AG04449 (cell line): Measurements from ENCODE around the gene THEM4.

Source experiments
- CTCF ChIA-PET: fragments of 350-600 bp; formaldehyde crosslinking; extraction: SDS; loops from one replicate; lab custom pipeline; 2021; ENCODE audit warnings: antibody characterized with exemption; lab: Yijun Ruan, JAX
- POLR2A ChIA-PET: fragments of 400-600, 350-600 bp; formaldehyde crosslinking; extraction: SDS; loops from one replicate; lab custom pipeline; 2020; ENCODE audit warnings: antibody characterized with exemption, inconsistent platforms; lab: Yijun Ruan, JAX
- DNase-seq: peaks from one replicate; pipeline ENCODE4 v3.0.0-alpha.2; 2010; ENCODE audit warnings: low read depth, low spot score
- H3K4me3 ChIP-seq: 2 replicates; pipeline ENCODE4 v1.5.1; 2011; ENCODE audit warnings: low read depth, mild to moderate bottlenecking, control low read depth, low read length
- TF ChIP-seq, protein P1 (sequence below): IDR thresholded peaks from one replicate; pipeline ENCODE4 v1.5.1; 2011; ENCODE audit warnings: mild to moderate bottlenecking, moderate library complexity, low read length, control low read depth, inconsistent platforms; ENCODE audit not compliant: insufficient read depth; ENCODE audit errors: missing control alignments

THEM4 gene

DNA sequence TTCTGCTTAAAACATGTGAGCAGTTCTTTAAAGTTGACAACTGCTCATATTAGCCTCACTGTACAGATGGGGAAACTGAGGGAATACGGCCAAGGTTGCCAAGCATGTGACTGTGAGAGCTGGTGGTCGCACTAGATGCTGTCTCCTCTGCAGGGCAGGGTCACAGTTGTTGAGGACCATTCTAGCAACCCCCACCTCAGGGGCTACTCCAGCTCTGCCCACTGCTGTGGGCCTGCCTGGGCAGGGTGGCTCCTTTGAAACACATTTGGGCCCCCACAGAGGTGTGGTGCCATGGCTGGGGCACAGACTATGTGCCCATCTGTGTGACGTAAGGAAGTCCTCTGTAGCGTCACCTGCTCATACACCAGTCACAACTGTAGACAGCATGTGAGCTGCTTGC is 56.6 kb downstream of the THEM4 start:
- TF ChIP-seq, protein P1, sequence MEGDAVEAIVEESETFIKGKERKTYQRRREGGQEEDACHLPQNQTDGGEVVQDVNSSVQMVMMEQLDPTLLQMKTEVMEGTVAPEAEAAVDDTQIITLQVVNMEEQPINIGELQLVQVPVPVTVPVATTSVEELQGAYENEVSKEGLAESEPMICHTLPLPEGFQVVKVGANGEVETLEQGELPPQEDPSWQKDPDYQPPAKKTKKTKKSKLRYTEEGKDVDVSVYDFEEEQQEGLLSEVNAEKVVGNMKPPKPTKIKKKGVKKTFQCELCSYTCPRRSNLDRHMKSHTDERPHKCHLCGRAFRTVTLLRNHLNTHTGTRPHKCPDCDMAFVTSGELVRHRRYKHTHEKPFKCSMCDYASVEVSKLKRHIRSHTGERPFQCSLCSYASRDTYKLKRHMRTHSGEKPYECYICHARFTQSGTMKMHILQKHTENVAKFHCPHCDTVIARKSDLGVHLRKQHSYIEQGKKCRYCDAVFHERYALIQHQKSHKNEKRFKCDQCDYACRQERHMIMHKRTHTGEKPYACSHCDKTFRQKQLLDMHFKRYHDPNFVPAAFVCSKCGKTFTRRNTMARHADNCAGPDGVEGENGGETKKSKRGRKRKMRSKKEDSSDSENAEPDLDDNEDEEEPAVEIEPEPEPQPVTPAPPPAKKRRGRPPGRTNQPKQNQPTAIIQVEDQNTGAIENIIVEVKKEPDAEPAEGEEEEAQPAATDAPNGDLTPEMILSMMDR: no peak
- no peak for DNase-seq
- ChIA-PET POLR2A (no interaction called here), CTCF (no interaction called here)
- H3K4me3 ChIP-seq: no peak overlapping the region

DNA sequence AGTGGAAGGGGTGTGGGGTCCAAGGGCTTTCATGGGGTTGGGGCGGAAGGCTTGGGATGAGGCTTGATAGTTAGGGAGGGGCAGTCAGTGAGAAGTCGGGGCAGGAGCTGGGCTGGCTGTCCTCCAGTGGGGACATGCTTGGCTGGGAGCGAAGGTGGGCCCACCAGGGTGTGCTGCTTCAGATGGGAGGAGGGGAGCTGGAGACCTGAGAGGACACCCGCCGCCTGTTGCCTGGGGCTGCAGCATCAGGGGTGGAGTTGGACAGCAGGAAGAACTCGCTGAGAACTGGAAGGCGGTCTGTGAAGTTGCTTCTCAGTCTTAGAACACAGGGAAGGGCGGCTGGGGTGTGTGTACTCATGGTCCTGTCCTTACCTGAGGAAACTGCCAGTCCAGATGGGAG is 57.4 kb downstream of the THEM4 start:
- TF ChIP-seq, protein P1: no peak
- POLR2A ChIA-PET: no interaction called here
- CTCF ChIA-PET: no interaction called here
- DNase-seq: no peak
- no peak overlapping the region for H3K4me3 ChIP-seq

DNA sequence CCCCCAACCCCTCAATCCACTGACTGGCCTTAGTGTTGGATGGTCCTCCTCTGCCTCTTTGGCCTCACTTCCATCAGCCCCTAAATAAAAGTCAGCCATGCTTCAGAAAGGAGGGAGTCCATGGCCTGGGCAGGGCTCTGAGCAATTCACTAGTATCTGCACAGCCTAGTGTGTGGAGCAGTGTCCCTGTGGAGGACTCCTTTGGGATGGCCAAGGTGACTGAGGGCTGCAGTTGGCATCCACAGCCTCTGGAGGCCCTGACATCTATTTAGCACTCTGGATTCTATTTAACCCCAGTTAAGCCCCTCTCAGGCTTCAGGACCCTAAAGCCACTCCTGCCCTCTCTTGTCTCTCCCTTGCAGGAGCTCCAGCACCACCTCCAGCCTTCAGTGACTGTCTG is 59.4 kb downstream of the THEM4 start:
- H3K4me3 ChIP-seq: no peak overlapping the region
- ChIA-PET CTCF (no interaction called here), POLR2A (no interaction called here)
- TF ChIP-seq, protein P1: no peak
- no peak for DNase-seq

DNA sequence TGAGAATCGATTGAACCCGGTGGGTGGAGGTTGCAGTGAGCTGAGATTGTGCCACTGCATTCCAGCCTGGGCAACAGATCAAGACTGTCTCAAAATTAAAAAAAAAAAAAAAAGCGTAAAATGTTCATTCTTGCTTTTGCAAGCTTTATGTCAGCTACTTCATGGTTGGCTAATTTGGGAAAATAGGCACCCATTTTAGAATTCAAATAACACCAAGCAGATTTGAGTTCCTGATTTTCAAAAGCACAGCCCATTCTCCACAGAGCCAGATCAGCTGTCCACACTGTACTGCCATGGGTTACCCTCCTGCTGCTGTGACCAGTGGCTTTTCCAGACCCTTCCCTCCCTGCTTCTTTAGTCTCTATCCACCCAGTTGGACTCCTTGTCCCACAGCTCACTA is 60.2 kb downstream of the THEM4 start:
- no peak for DNase-seq
- ChIA-PET POLR2A (no interaction called here), CTCF (interaction anchor here (0.8 to 1.0 kb wide), 2 partner anchors 13 to 15 kb away, joined by 3 to 4 read pairs; no protein-coding TSS in a partner anchor)
- H3K4me3 ChIP-seq: no peak overlapping the region
- TF ChIP-seq, protein P1: no peak

DNA sequence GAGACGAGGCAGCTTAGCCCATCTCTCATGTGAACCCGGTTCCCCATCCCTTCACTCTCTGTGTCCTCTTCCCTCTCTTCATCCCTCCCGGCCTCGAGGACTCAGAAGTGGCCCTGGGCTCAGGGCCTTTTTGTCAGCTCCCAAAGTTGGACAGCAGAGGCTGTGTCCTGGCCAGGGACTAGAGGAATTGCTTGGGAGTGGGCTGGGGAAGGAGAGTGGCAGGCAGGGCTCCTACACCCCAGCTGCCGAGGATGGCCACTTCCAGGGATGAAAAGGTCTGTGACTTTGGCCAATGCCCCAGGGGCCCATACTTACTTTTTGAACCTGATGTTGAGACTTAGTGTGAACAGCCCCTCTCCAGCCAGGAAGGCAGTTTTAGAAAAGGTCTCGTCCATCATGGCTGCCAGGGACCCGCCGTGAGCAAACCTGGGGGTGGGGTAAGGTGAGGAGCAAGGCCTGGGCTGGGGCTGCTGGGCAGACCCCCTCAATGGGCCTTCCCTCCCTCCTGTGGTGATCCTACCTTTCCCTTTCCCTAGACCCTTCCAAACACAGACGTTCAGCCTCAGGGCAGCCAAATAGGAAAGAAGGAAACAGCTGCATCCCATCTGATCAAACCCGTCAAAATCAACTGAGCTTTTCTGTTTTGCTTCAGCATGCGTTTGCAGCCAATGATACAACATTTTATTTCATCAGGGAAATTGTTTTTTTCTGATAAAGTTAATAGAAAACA is 61.3 kb downstream of the THEM4 start:
- TF ChIP-seq, protein P1: no peak
- CTCF ChIA-PET: interaction anchor here (0.8 kb wide), 1 partner anchor 12 kb away, joined by 3 read pairs; no protein-coding TSS in a partner anchor
- POLR2A ChIA-PET: no interaction called here
- no peak for DNase-seq
- no peak overlapping the region for H3K4me3 ChIP-seq

DNA sequence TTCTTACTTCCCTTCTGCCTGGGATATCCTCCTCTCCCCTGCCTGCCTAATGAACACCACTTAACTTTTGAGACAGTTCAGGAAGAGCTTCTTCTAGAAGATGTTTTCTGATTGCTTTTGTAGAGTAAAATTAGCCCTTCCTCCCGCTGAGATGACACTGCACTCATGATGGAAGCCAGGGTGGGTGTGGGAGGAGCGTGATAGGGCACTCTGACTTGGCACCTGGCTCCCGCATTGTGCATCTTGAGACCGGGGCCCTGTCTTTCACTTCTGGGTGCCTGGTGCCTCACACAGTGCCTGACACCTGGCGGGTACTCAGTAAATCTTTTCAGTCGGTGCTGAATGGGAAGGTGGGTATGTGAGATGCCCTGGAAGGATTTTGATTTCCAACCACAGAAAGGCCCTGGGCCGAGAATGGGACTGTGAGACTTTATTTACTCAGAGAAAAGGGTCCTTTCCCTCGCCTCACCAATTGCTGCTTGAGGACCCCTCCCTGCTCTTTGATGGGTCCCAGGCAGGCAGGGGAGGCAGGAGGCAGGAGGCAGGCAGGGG is 62.5 kb downstream of the THEM4 start:
- ChIA-PET CTCF (interaction anchor here (1.2 to 1.3 kb wide), 2 partner anchors 10 to 154 kb away, joined by 3 to 4 read pairs; no protein-coding TSS in a partner anchor), POLR2A (no interaction called here)
- no peak overlapping the region for H3K4me3 ChIP-seq
- TF ChIP-seq, protein P1: no peak
- DNase-seq: no peak
